T-cell (primary cell): ENCODE measurements around the gene SLC18B1. TPM values are rescaled to one million over a fixed set of nuclear protein-coding genes. Genes with fewer than 3 reads are reported as not detected.

Experiments used
- ATAC-seq, 4 experiments: fragments of 200-7000 bp in 3 of 4; fragments of 150-1000 bp in 1 of 4; cut with Tn5 transposase; replicated peaks in 1 of 4; 1 replicate in 3 of 4; 2 replicates in 1 of 4; pipeline ENCODE4 v1.10.0; 2021; ENCODE audit warnings: moderate library complexity in 3 of 4, mild to moderate bottlenecking in 2 of 4, moderate number of reproducible peaks in 1 of 4
- CTCF ChIA-PET, 2 donors: fragments of 300-600 bp; sonication (Branson Sonifier 250); formaldehyde crosslinking; loops; one replicate each; lab custom pipeline; 2022; ENCODE audit warnings: antibody characterized with exemption in 2 of 2; lab: Charles Lee
- POLR2A ChIA-PET, 2 donors: fragments of 300-600 bp; sonication (Branson Sonifier 250); formaldehyde crosslinking; loops; one replicate each; lab custom pipeline; 2022; ENCODE audit warnings: antibody characterized with exemption in 2 of 2; lab: Charles Lee
- DNase-seq, 35 experiments: peaks; one replicate each; pipeline versions ENCODE4 v3.0.0 to v3.0.0-alpha.2; 2013 to 2023
- H3K27ac ChIP-seq: one replicate; pipeline ENCODE4 v1.5.1; 2013; ENCODE audit warnings: low read length
- H3K27me3 ChIP-seq, 2 experiments: replicated peaks in 1 of 2; 1 replicate in 1 of 2; 2 replicates in 1 of 2; pipeline versions ENCODE4 v1.6.1 to v1.7.0; 2013; ENCODE audit warnings: low read length in 1 of 2, mixed read lengths in 1 of 2; ENCODE audit not compliant: control insufficient read depth in 2 of 2, insufficient read depth in 2 of 2; ENCODE audit errors: extremely low read depth in 1 of 2
- H3K36me3 ChIP-seq, 2 donors: 1 replicate in 1 of 2; 2 replicates in 1 of 2; pipeline versions ENCODE4 v1.6.1 to v1.7.0; 2013; ENCODE audit warnings: low read length in 1 of 2; ENCODE audit not compliant: control insufficient read depth in 2 of 2, insufficient read depth in 1 of 2; ENCODE audit errors: extremely low read depth in 1 of 2
- H3K4me1 ChIP-seq, 2 experiments: 1 replicate in 1 of 2; 2 replicates in 1 of 2; pipeline versions ENCODE4 v1.6.1 to v1.7.0; 2013; ENCODE audit warnings: low read length in 2 of 2, mixed read lengths in 1 of 2; ENCODE audit not compliant: insufficient read depth in 2 of 2, control insufficient read depth in 1 of 2; ENCODE audit errors: extremely low read depth in 1 of 2
- H3K4me3 ChIP-seq, 2 donors: 1 replicate in 1 of 2; 2 replicates in 1 of 2; pipeline versions ENCODE4 v1.5.1 to v1.7.0; 2013; ENCODE audit warnings: mild to moderate bottlenecking in 2 of 2, low read length in 1 of 2, moderate library complexity in 1 of 2; ENCODE audit not compliant: control insufficient read depth in 1 of 2; ENCODE audit errors: extremely low read depth in 1 of 2
- H3K9me3 ChIP-seq: 2 replicates; pipeline ENCODE4 v1.7.0; 2013
- H3K27ac Mint-ChIP-seq, 2 donors: one replicate each; pipeline ENCODE4 v1.8.0; 2020 to 2021; ENCODE audit warnings: mild to moderate bottlenecking in 2 of 2, mixed read lengths in 2 of 2
- H3K27me3 Mint-ChIP-seq, 2 donors: one replicate each; pipeline ENCODE4 v1.8.0; 2021 to 2022; ENCODE audit warnings: mixed read lengths in 2 of 2
- H3K36me3 Mint-ChIP-seq: one replicate; pipeline ENCODE4 v1.8.0; 2021; ENCODE audit warnings: mixed read lengths
- H3K4me1 Mint-ChIP-seq, 3 donors: one replicate each; pipeline ENCODE4 v1.8.0; 2020 to 2022; ENCODE audit warnings: mixed read lengths in 3 of 3, mild to moderate bottlenecking in 1 of 3
- H3K4me3 Mint-ChIP-seq, 3 donors: one replicate each; pipeline ENCODE4 v1.8.0; 2020 to 2022; ENCODE audit warnings: mild to moderate bottlenecking in 3 of 3, mixed read lengths in 3 of 3, moderate library complexity in 3 of 3
- H3K9me3 Mint-ChIP-seq, 3 donors: one replicate each; pipeline ENCODE4 v1.8.0; 2020 to 2022; ENCODE audit warnings: mixed read lengths in 3 of 3
- WGBS: methylation state at CpG from one replicate; pipeline ENCODE4 v1.1.5; 2013; ENCODE audit warnings: missing lambda C conversion rate; ENCODE audit not compliant: insufficient coverage; 5-methylcytosine and 5-hydroxymethylcytosine counted together
- total RNA-seq, 35 experiments: library from RNA in 6 of 35; stranded (reverse) in 6 of 35; fragments of 120-200 nt in 1 of 35; gene quantifications; one replicate each; pipeline versions ENCODE4 v1.2.1 to v1.2.4 and lab custom pipeline; 2013 to 2026

The SLC18B1 gene
- total RNA-seq, 5 donors from 2014 or later (not counting 1 experiment from before 2014, with no cell fraction given), result 5.5 to 15.8 (median 13.0) TPM

GRCh38 chr6:132805548-132805947, 7.1 kb upstream of the SLC18B1 start:
- Mint-ChIP-seq H3K27me3 (no peaks in the 10 kb centered on the region), H3K4me1 (peaks cover 3 to 5% (median 4%) of the 10 kb centered on the region in 3 donors), H3K27ac (no peak overlapping the region), H3K4me3 (no peak overlapping the region), H3K36me3 (no peaks in the 10 kb centered on the region), H3K9me3 (no peaks in the 10 kb centered on the region)
- Histone ChIP-seq H3K27me3 (no peaks in the 10 kb centered on the region), H3K9me3 (peaks cover 4% of the 10 kb centered on the region), H3K4me1 (no peaks in the 10 kb centered on the region), H3K4me3 (no peak overlapping the region), H3K36me3 (no peaks in the 10 kb centered on the region), H3K27ac (no peak overlapping the region)
- no peak for DNase-seq
- WGBS, result no CpG with 5 or more reads among the region's 2 CpGs
- ChIA-PET CTCF (no interaction called here), POLR2A (interaction anchor here in 1 of 2 donors (0.6 kb wide), 2 partner anchors 61 to 74 kb away, joined by 3 read pairs; no protein-coding TSS in a partner anchor)
- ATAC-seq, result no peak

GRCh38 chr6:132804251-132804650, 5.8 kb upstream of the SLC18B1 start:
- Mint-ChIP-seq H3K4me3 (no peak overlapping the region), H3K36me3 (no peaks in the 10 kb centered on the region), H3K9me3 (no peaks in the 10 kb centered on the region), H3K4me1 (peaks cover 4 to 5% (median 4%) of the 10 kb centered on the region in 3 donors), H3K27ac (no peak overlapping the region), H3K27me3 (no peaks in the 10 kb centered on the region)
- Histone ChIP-seq H3K4me3 (no peak overlapping the region), H3K9me3 (peaks cover 4% of the 10 kb centered on the region), H3K36me3 (no peaks in the 10 kb centered on the region), H3K27ac (no peak overlapping the region), H3K4me1 (peaks cover 0 to under 1% of the 10 kb centered on the region in 2 experiments), H3K27me3 (no peaks in the 10 kb centered on the region)
- ATAC-seq, result no peak
- WGBS, result no CpG with 5 or more reads among the region's 1 CpG
- CTCF ChIA-PET, result interaction anchor here (0.6 to 1.2 kb wide), 3 partner anchors 10 to 24 kb away, joined by 3 to 6 read pairs (median 4); no protein-coding TSS in a partner anchor
- POLR2A ChIA-PET, result interaction anchor here in 1 of 2 donors (0.7 kb wide), 1 partner anchor 12 kb away, joined by 3 read pairs; no protein-coding TSS in a partner anchor
- DNase-seq, result no peak

GRCh38 chr6:132800656-132801055, 2.2 kb upstream of the SLC18B1 start:
- ChIA-PET POLR2A (interaction anchor here in 1 of 2 donors (0.6 to 1.2 kb wide), 3 partner anchors 12 to 22 kb away, joined by 3 to 11 read pairs (median 6); no protein-coding TSS in a partner anchor), CTCF (interaction anchor here (0.9 to 4.5 kb wide), 3 partner anchors 11 to 1163 kb away, joined by 5 to 53 read pairs (median 17); partner anchors contain the start of gene ENPP3 (in 1 of the 2))
- Mint-ChIP-seq H3K27me3 (no peaks in the 10 kb centered on the region), H3K9me3 (no peaks in the 10 kb centered on the region), H3K4me3 (peak overlapping the region in 1 of 3 donors; percentile 41), H3K36me3 (peaks cover 2% of the 10 kb centered on the region), H3K27ac (peak overlapping the region; percentile 70), H3K4me1 (peaks cover 15 to 22% (median 20%) of the 10 kb centered on the region in 3 donors)
- ATAC-seq (no peak), DNase-seq (no peak)
- Histone ChIP-seq H3K4me3 (no peak overlapping the region), H3K9me3 (no peaks in the 10 kb centered on the region), H3K4me1 (peaks cover 3 to 8% of the 10 kb centered on the region in 2 experiments), H3K36me3 (no peaks in the 10 kb centered on the region), H3K27ac (no peak overlapping the region), H3K27me3 (no peaks in the 10 kb centered on the region)
- WGBS, result no CpG with 5 or more reads among the region's 1 CpG

GRCh38 chr6:132798869-132799538, 567 bp upstream of the SLC18B1 start:
- H3K27me3 Mint-ChIP-seq, result no peaks in the 10 kb centered on the region

DNA sequence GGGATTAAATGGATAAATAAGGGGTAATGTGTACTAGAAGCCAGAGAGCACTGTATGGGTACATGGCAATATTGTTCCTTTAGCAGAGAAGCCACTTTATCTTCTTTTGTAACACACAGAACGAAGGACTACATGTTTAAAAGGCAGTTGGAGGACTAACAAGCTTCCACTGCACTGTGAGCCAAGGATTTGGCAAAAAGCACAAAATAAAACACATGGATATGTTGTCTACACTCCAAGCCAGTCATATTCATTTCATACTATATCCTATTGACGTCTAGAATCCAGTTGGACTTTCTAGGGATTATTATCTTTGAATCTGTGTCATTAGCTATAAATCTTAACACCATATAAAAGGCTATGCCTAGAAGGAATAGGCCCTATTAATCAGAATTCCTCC, 3.0 kb downstream of the SLC18B1 start:
- Mint-ChIP-seq H3K36me3 (peaks cover 31% of the 10 kb centered on the region), H3K27ac (peak overlapping the region in 1 of 2 donors; percentile 28), H3K27me3 (no peaks in the 10 kb centered on the region), H3K4me1 (peaks cover 27 to 42% (median 37%) of the 10 kb centered on the region in 3 donors), H3K9me3 (no peaks in the 10 kb centered on the region), H3K4me3 (no peak overlapping the region)
- POLR2A ChIA-PET, result no interaction called here
- Histone ChIP-seq H3K9me3 (no peaks in the 10 kb centered on the region), H3K4me1 (peaks cover 3 to 10% of the 10 kb centered on the region in 2 experiments), H3K27ac (no peak overlapping the region), H3K27me3 (no peaks in the 10 kb centered on the region), H3K36me3 (peaks cover 7% of the 10 kb centered on the region in 2 donors), H3K4me3 (no peak overlapping the region)
- no peak for DNase-seq
- CTCF ChIA-PET, result interaction anchor here in 1 of 2 donors (0.8 kb wide), 1 partner anchor 11 kb away, joined by 3 read pairs; no protein-coding TSS in a partner anchor
- no CpG with 5 or more reads among the region's 2 CpGs for WGBS
- ATAC-seq, result no peak

More at GRCh38 chr6:132798869-132799538, 567 bp upstream of the SLC18B1 start:
- Histone ChIP-seq H3K27ac (no peak overlapping the region), H3K4me1 (peaks cover 3 to 10% of the 10 kb centered on the region in 2 experiments), H3K36me3 (no peaks in the 10 kb centered on the region), H3K9me3 (no peaks in the 10 kb centered on the region), H3K27me3 (no peaks in the 10 kb centered on the region), H3K4me3 (peak overlapping the region in 1 of 2 donors; percentile 89)
- peak; percentile 77 to 86 (median 80) for ATAC-seq
- Mint-ChIP-seq H3K9me3 (no peaks in the 10 kb centered on the region), H3K4me3 (no peak overlapping the region), H3K4me1 (peaks cover 31 to 32% (median 32%) of the 10 kb centered on the region in 3 donors), H3K36me3 (peaks cover 7% of the 10 kb centered on the region), H3K27ac (no peak overlapping the region)
- WGBS, result 0% methylated on average over 7 of the region's 15 CpGs
- POLR2A ChIA-PET, result interaction anchor here (1.1 to 2.7 kb wide), 5 partner anchors 11 to 16 kb away, joined by 6 to 16 read pairs (median 13); partner anchors contain the start of gene RPS12 (in 2 of the 2)
- DNase-seq, result peak; percentile 37 to 84 (median 58)
- CTCF ChIA-PET, result interaction anchor here (0.6 to 4.5 kb wide), 19 partner anchors 10 to 1310 kb away, joined by 3 to 53 read pairs (median 4); no protein-coding TSS in a partner anchor

- peaks cover 23 to 40% (median 35%) of the 10 kb centered on the region in 3 donors for H3K4me1 Mint-ChIP-seq
- no peak overlapping the region for H3K27ac ChIP-seq
- peaks cover 3% of the 10 kb centered on the region in 2 experiments for H3K4me1 ChIP-seq
- no peaks in the 10 kb centered on the region for H3K9me3 Mint-ChIP-seq
- no peaks in the 10 kb centered on the region for H3K9me3 ChIP-seq
- POLR2A ChIA-PET, result interaction anchor here (0.6 kb wide), 2 partner anchors 12 to 30 kb away, joined by 3 to 11 read pairs; no protein-coding TSS in a partner anchor
- ATAC-seq (no peak), DNase-seq (no peak)
- H3K27ac Mint-ChIP-seq, result no peak overlapping the region
- 84% methylated on average over 4 of the region's 5 CpGs for WGBS
- H3K36me3 ChIP-seq, result peaks cover 7 to 21% of the 10 kb centered on the region in 2 donors
- no peaks in the 10 kb centered on the region for H3K27me3 Mint-ChIP-seq
- no peak overlapping the region for H3K4me3 ChIP-seq
- H3K36me3 Mint-ChIP-seq, result peaks cover 48% of the 10 kb centered on the region
- no peaks in the 10 kb centered on the region for H3K27me3 ChIP-seq
- CTCF ChIA-PET, result interaction anchor here (0.6 to 1.0 kb wide), 2 partner anchors 17 to 52 kb away, joined by 3 read pairs; no protein-coding TSS in a partner anchor
- no peak overlapping the region for H3K4me3 Mint-ChIP-seq
Measured at GRCh38 chr6:132792510-132792909, 5.9 kb downstream of the SLC18B1 start.
